HG02588 (cell line): ENCODE measurements around the gene TPPP3.

ENCODE experiments used
- ATAC-seq: cut with Tn5 transposase; IDR thresholded peaks from one replicate; pipeline ENCODE4 v1.9.1; 2021; ENCODE audit warnings: mild to moderate bottlenecking, moderate library complexity; ENCODE audit not compliant: unreplicated experiment

Gene TPPP3

GRCh38 chr16:67406111-67406971 is 13.0 kb upstream of the TPPP3 start:
- ATAC-seq = no peak

- no peak for ATAC-seq
Measured at GRCh38 chr16:67405336-67405735, 12.0 kb upstream of the TPPP3 start.

GRCh38 chr16:67404740-67405226 is 11.5 kb upstream of the TPPP3 start:
- ATAC-seq = no peak

- ATAC-seq = no peak
Measured at GRCh38 chr16:67403976-67404555, 10.8 kb upstream of the TPPP3 start.

GRCh38 chr16:67400901-67401300 is 7.6 kb upstream of the TPPP3 start:
- no peak for ATAC-seq

GRCh38 chr16:67399749-67400704 is 6.7 kb upstream of the TPPP3 start:
- no peak for ATAC-seq

- ATAC-seq = no peak
Measured at GRCh38 chr16:67399218-67399733, 6.0 kb upstream of the TPPP3 start.

- no peak for ATAC-seq
Measured at GRCh38 chr16:67398546-67399217, 5.4 kb upstream of the TPPP3 start.

- ATAC-seq = no peak
Measured at GRCh38 chr16:67397812-67398545, 4.7 kb upstream of the TPPP3 start.

GRCh38 chr16:67397036-67397801 is 3.9 kb upstream of the TPPP3 start:
- no peak for ATAC-seq

GRCh38 chr16:67396159-67397035 is 3.1 kb upstream of the TPPP3 start:
- no peak for ATAC-seq

GRCh38 chr16:67395458-67396158 is 2.3 kb upstream of the TPPP3 start:
- ATAC-seq = no peak

GRCh38 chr16:67395105-67395457 is 1.8 kb upstream of the TPPP3 start:
- no peak for ATAC-seq

GRCh38 chr16:67394155-67395104 is 1.1 kb upstream of the TPPP3 start:
- ATAC-seq = no peak

GRCh38 chr16:67393788-67394154 is 473 bp upstream of the TPPP3 start:
- ATAC-seq = no peak

GRCh38 chr16:67392301-67393059 is 818 bp downstream of the TPPP3 start:
- no peak for ATAC-seq
